HG03139 (cell line): Measurements from ENCODE around the gene ZNF333.
"Not testable (repeated sequence)": the region's sequence is repeated elsewhere in the genome, so short reads cannot be mapped to it uniquely, and the experiment has no call there.

Experiments used
- ATAC-seq: cut with Tn5 transposase; IDR thresholded peaks from one replicate; pipeline ENCODE4 v1.9.1; 2021; ENCODE audit not compliant: unreplicated experiment

The ZNF333 gene

GRCh38 chr19:14695471-14695870, 5.6 kb downstream of the ZNF333 start:
- ATAC-seq, result no peak

GRCh38 chr19:14699641-14700040, 9.8 kb downstream of the ZNF333 start:
- no peak for ATAC-seq

GRCh38 chr19:14700711-14701375, 11.0 kb downstream of the ZNF333 start:
- ATAC-seq, result no peak

GRCh38 chr19:14703833-14704232, 14.0 kb downstream of the ZNF333 start:
- ATAC-seq, result no peak

- no peak for ATAC-seq
Observed at GRCh38 chr19:14704450-14704849, 14.6 kb downstream of the ZNF333 start.

- ATAC-seq, result no peak
Observed at GRCh38 chr19:14715841-14716240, 26.0 kb downstream of the ZNF333 start.

- no peak for ATAC-seq
Observed at GRCh38 chr19:14718522-14719116, 28.8 kb downstream of the ZNF333 start.

GRCh38 chr19:14719162-14719561, 29.3 kb downstream of the ZNF333 start:
- no peak for ATAC-seq

- ATAC-seq, result no peak
Observed at GRCh38 chr19:14722127-14722526, 32.3 kb downstream of the ZNF333 start.

GRCh38 chr19:14728595-14728994, 38.7 kb downstream of the ZNF333 start:
- ATAC-seq, result no peak

GRCh38 chr19:14731200-14731599, 41.4 kb downstream of the ZNF333 start:
- ATAC-seq, result no peak

GRCh38 chr19:14732510-14732909, 42.7 kb downstream of the ZNF333 start:
- ATAC-seq, result no peak

GRCh38 chr19:14733574-14733973, 43.7 kb downstream of the ZNF333 start:
- ATAC-seq, result no peak

GRCh38 chr19:14735915-14736314, 46.1 kb downstream of the ZNF333 start:
- no peak for ATAC-seq

- no peak for ATAC-seq
Observed at GRCh38 chr19:14746886-14747285, 57.0 kb downstream of the ZNF333 start.

GRCh38 chr19:14748601-14749000, 58.8 kb downstream of the ZNF333 start:
- no peak for ATAC-seq

GRCh38 chr19:14758816-14759215, 69.0 kb downstream of the ZNF333 start:
- no peak for ATAC-seq

- ATAC-seq, result no peak
Observed at GRCh38 chr19:14761607-14762006, 71.8 kb downstream of the ZNF333 start.

- ATAC-seq, result no peak
Observed at GRCh38 chr19:14762111-14762510, 72.3 kb downstream of the ZNF333 start.

GRCh38 chr19:14763497-14764145, 73.8 kb downstream of the ZNF333 start:
- no peak for ATAC-seq

GRCh38 chr19:14764401-14764800, 74.6 kb downstream of the ZNF333 start:
- no peak for ATAC-seq

- ATAC-seq, result not testable (repeated sequence)
Observed at GRCh38 chr19:14765403-14765802, 75.6 kb downstream of the ZNF333 start.
